GM21528 (cell line): ENCODE results near the gene GJC2.

Experiments used
- ATAC-seq: cut with Tn5 transposase; IDR thresholded peaks from one replicate; pipeline ENCODE4 v1.9.1; 2021; ENCODE audit warnings: mild to moderate bottlenecking, moderate library complexity; ENCODE audit not compliant: unreplicated experiment, low FRiP score

The GJC2 gene

GRCh38 chr1:228144193-228144992, 5.3 kb upstream of the GJC2 start:
- ATAC-seq = no peak

- ATAC-seq = no peak
Measured at GRCh38 chr1:228144993-228145343, 4.8 kb upstream of the GJC2 start.

GRCh38 chr1:228145463-228146416, 4.0 kb upstream of the GJC2 start:
- no peak for ATAC-seq

GRCh38 chr1:228146417-228147150, 3.1 kb upstream of the GJC2 start:
- ATAC-seq = no peak

GRCh38 chr1:228147151-228147693, 2.5 kb upstream of the GJC2 start:
- no peak for ATAC-seq

- ATAC-seq = no peak
Measured at GRCh38 chr1:228147768-228148167, 2.0 kb upstream of the GJC2 start.

GRCh38 chr1:228148196-228148861, 1.4 kb upstream of the GJC2 start:
- no peak for ATAC-seq

- no peak for ATAC-seq
Measured at GRCh38 chr1:228148935-228149405, 760 bp upstream of the GJC2 start.

- ATAC-seq = no peak
Measured at GRCh38 chr1:228150120-228150460, 360 bp downstream of the GJC2 start.

- no peak for ATAC-seq
Measured at GRCh38 chr1:228150461-228151179, 890 bp downstream of the GJC2 start.

- no peak for ATAC-seq
Measured at GRCh38 chr1:228151180-228151925, 1.6 kb downstream of the GJC2 start.

GRCh38 chr1:228152097-228152917, 2.6 kb downstream of the GJC2 start:
- ATAC-seq = no peak

GRCh38 chr1:228152918-228153258, 3.2 kb downstream of the GJC2 start:
- ATAC-seq = no peak

- ATAC-seq = no peak
Measured at GRCh38 chr1:228154021-228154669, 4.4 kb downstream of the GJC2 start.

GRCh38 chr1:228154670-228155571, 5.2 kb downstream of the GJC2 start:
- no peak for ATAC-seq
